ENCODE results near the gene MYH6.
"Not testable (repeated sequence)": the region's sequence is repeated elsewhere in the genome, so short reads cannot be mapped to it uniquely, and the experiment has no call there.

Gene MYH6

GRCh38 chr14:23407516-23408306 is at the start of gene MYH6:
Gene MYH6 (minus strand): TSS chr14:23408273. CDS start chr14:23407223, 1,050 bp downstream.
- no peak within 1 kb of the TSS for H3K4me3 ChIP-seq (ENCODE audit: low read length)
- TF ChIP-seq ZNF274 (IDR thresholded peaks at IDR 0.05; ENCODE audit: low read depth, low read length) = no peak

- not testable (repeated sequence) for H3K4me3 ChIP-seq (ENCODE audit: low read length)
Measured at GRCh38 chr14:23456883-23457586, 49.0 kb upstream of the MYH6 start.

- TF ChIP-seq ZNF274 (IDR thresholded peaks at IDR 0.05; ENCODE audit: low read depth, low read length) = no peak
- no peak overlapping the region for H3K4me3 ChIP-seq (ENCODE audit: low read length)
Measured at GRCh38 chr14:23454445-23454856, 46.4 kb upstream of the MYH6 start.

- no peak for TF ChIP-seq ZNF274 (IDR thresholded peaks at IDR 0.05; ENCODE audit: low read depth, low read length)
- no peak overlapping the region for H3K4me3 ChIP-seq (ENCODE audit: low read length)
Measured at GRCh38 chr14:23452237-23452636, 44.2 kb upstream of the MYH6 start.

- no peak for TF ChIP-seq ZNF274 (IDR thresholded peaks at IDR 0.05; ENCODE audit: low read depth, low read length)
- H3K4me3 ChIP-seq (ENCODE audit: low read length) = no peak overlapping the region
Measured at GRCh38 chr14:23450379-23450778, 42.3 kb upstream of the MYH6 start.

GRCh38 chr14:23449314-23449713 is 41.2 kb upstream of the MYH6 start:
- no peak overlapping the region for H3K4me3 ChIP-seq (ENCODE audit: low read length)
- TF ChIP-seq ZNF274 (IDR thresholded peaks at IDR 0.05; ENCODE audit: low read depth, low read length) = no peak

- no peak overlapping the region for H3K4me3 ChIP-seq (ENCODE audit: low read length)
- no peak for TF ChIP-seq ZNF274 (IDR thresholded peaks at IDR 0.05; ENCODE audit: low read depth, low read length)
Measured at GRCh38 chr14:23447361-23448350, 39.6 kb upstream of the MYH6 start.

GRCh38 chr14:23446291-23446851 is 38.3 kb upstream of the MYH6 start:
- TF ChIP-seq ZNF274 (IDR thresholded peaks at IDR 0.05; ENCODE audit: low read depth, low read length) = no peak
- H3K4me3 ChIP-seq (ENCODE audit: low read length) = no peak overlapping the region

GRCh38 chr14:23445773-23446172 is 37.7 kb upstream of the MYH6 start:
- TF ChIP-seq ZNF274 (IDR thresholded peaks at IDR 0.05; ENCODE audit: low read depth, low read length) = no peak
- no peak overlapping the region for H3K4me3 ChIP-seq (ENCODE audit: low read length)

- H3K4me3 ChIP-seq (ENCODE audit: low read length) = no peak overlapping the region
- TF ChIP-seq ZNF274 (IDR thresholded peaks at IDR 0.05; ENCODE audit: low read depth, low read length) = no peak
Measured at GRCh38 chr14:23444314-23444713, 36.2 kb upstream of the MYH6 start.

GRCh38 chr14:23443881-23444280 is 35.8 kb upstream of the MYH6 start:
- H3K4me3 ChIP-seq (ENCODE audit: low read length) = no peak overlapping the region
- TF ChIP-seq ZNF274 (IDR thresholded peaks at IDR 0.05; ENCODE audit: low read depth, low read length) = no peak

GRCh38 chr14:23443411-23443812 is 35.3 kb upstream of the MYH6 start:
- TF ChIP-seq ZNF274 (IDR thresholded peaks at IDR 0.05; ENCODE audit: low read depth, low read length) = no peak
- no peak overlapping the region for H3K4me3 ChIP-seq (ENCODE audit: low read length)

GRCh38 chr14:23442721-23443356 is 34.8 kb upstream of the MYH6 start:
- no peak overlapping the region for H3K4me3 ChIP-seq (ENCODE audit: low read length)

More at GRCh38 chr14:23442721-23443356, 34.8 kb upstream of the MYH6 start:
- no peak for TF ChIP-seq ZNF274 (IDR thresholded peaks at IDR 0.05; ENCODE audit: low read depth, low read length)

Data from GM08714 (cell line).